GM21390 (cell line): Measurements from ENCODE around the gene LPAR2.
A peak's percentile ranks its signal among the peaks of the same experiment; 100 is the strongest.
"Not testable (repeated sequence)": the region's sequence is repeated elsewhere in the genome, so short reads cannot be mapped to it uniquely, and the experiment has no call there.

Experiments
- ATAC-seq: cut with Tn5 transposase; IDR thresholded peaks from one replicate; pipeline ENCODE4 v1.9.1; 2021; ENCODE audit not compliant: unreplicated experiment

The LPAR2 gene

DNA sequence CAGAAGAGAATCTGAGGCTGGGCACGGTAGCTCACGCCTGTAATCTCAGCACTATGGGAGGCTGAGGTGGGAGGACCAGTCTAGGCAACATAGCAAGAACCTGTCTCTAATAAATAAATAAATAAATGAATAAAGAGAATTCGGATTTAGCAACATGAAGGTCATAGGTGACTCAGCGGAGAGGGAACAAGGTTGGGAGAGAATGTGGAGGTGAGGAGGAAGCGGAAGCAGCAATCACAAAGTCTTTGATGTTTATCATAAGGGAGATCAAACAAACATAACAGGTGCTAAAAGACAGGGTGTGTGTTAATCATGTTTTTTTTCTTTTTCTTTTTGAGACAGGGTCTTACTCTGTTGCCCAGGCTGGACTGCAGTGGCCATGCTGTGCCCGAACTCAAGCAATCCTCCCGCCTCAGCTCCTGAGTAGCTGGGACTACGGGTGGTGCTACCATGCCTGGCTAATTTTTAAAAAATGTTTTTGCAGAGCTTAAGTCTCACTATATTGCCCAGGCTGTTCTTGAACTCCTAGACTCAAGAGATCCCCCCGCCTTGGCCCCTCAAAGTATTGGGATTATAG, 25.8 kb downstream of the LPAR2 start:
- ATAC-seq = no peak

GRCh38 chr19:19600793-19601330, 27.2 kb downstream of the LPAR2 start:
- no peak for ATAC-seq

DNA sequence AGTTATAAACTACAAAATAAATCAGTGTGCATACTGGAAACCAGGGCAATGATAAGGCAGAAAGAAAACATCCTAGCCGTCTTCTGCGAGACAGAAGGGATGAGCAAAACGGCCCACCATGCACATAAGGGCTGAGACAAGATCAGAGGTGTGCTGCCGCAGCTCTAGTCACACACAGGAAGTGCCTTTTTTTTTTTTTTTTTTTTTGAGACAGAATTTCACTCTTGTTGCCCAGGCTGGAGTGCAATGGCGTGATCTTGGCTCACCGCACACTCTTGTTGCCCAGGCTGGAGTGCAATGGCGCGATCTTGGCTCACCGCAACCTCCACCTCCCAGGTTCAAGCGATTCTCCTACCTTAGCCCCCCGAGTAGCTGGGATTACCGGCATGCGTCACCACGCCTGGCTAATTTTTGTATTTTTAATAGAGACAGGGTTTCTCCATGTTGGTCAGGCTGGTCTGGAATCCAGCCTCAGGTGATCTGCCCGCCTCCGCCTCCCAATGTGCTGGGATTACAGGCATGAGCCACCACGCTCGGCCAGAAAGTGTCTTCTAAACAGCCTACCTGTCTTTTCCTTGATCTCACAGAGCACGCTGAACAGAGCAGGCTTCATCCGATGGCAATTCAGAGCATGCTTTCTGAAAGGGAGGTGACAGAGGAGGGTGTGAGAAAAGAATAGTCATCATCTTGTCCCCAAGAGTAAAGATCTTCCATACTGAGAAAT, 29.1 kb downstream of the LPAR2 start:
- ATAC-seq = not testable (repeated sequence)

DNA sequence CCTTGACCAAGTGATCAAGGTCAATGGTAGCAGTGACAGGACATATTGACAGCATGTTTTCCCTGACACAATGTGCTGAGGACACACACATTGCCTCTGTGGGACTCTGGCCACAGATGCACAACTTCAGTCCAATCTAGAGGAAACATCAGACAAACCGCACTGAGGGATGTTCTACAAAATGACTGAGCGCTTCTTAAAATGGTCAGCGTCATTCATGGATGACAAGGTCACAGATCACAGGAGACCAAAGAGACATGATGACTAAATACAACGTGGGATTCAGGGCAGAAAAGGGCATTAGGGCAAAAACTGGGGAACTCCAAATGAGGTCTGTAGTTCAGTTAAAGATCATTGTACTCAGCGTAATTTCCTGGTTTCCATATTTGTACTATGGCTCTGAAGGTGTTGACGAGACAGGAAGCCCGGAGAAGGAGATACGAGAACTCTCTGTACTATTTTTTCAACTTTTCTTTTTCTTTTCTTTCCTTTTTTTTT, 30.2 kb downstream of the LPAR2 start:
- peak; percentile 62 for ATAC-seq

- no peak for ATAC-seq
Observed at GRCh38 chr19:19595171-19595701, 32.8 kb downstream of the LPAR2 start.

DNA sequence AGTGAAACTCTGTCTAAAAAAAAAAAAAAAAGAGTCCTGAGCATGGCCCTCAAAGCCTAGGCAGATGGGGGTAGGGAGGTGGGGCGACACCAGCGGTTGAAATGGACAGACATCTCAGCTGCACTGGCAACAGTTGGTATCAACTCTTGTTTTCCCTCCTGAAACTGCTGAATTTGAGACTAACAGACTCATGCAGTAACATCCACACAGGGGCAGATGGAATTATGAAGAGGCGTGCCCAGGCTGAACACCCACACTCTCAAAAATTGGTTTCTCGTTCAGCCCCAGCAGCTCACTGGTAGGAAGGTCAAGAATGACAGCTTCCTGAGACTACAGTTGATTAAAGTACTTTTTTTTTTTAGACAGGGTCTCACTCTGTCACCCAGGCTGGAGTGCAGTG, 33.6 kb downstream of the LPAR2 start:
- no peak for ATAC-seq

DNA sequence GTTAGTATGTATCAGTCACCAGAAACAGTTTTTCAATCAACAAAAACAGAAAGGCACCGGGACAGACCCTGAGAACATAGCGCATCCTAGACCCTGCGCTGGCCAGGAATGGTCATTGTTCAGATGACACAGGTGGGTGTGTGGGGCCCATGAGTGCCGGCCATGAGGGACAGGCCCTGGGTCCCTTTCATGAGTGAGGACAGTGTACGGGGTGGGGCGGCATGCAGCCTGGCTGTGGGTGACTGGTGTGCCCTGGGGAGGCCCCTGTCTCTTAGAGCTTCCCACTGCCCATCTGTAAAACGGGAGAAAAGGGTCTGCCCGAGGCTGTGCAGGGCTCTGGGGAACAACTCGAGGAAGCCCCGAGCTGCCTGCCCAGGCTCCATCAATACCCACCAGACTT, 35.3 kb downstream of the LPAR2 start:
- ATAC-seq = no peak

GRCh38 chr19:19591133-19591825, 36.7 kb downstream of the LPAR2 start:
- ATAC-seq = no peak

DNA sequence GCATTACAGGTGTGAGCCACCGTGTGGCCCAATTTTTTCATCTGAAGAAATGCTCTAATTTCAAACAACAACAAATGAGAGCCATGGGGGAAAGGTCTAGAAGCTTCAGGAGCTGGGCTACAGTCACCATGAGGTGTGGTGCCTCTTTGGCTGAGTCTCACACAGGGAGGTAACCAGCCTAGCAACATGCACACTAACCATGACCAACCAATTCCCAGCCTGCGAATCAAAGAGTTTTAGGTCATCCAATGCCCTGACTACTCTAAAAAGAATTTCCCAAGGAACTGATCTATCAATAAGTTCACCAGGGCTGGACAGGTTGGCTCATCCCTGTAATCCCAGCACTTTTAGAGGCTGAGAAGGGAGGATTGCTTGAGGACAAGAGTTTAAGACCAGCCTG, 39.5 kb downstream of the LPAR2 start:
- no peak for ATAC-seq

DNA sequence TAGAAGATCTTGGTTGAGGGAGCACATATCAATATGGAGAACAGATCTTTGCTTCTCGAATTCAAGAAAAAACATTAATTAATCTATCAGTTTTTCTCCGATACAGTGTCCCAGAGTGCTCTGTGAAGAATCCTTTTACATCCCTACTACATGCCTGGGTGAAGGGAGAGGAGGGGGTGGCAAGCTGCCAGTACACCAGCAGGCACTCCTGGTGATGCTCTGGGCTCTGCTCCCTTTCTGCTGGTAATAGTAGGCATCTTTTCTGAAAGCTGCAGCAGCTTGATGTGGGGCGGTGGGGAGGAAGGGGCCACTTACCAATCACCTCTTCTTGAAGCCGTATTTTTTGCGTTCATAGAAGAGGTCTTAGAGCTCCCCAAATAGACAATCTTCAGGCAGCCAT, 40.2 kb downstream of the LPAR2 start:
- no peak for ATAC-seq

DNA sequence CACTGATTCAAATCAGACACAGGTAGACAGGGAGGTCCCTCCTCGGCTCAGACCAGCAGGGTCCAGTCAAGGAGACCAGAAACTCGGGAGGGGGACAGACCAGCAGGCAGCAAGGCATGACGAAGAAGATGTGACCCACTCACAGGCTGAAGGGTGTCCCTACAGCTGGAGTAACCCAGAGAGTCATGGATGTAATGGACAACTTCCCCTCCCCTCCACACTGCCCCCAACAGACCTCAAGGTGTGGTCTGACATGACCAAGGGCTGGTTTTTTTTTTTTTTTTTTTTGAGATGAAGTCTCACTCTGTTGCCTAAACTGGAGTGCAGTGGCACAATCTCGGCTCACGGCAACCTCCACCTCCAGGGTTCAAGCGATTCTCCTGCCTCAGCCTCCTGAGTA, 43.7 kb downstream of the LPAR2 start:
- ATAC-seq = no peak

DNA sequence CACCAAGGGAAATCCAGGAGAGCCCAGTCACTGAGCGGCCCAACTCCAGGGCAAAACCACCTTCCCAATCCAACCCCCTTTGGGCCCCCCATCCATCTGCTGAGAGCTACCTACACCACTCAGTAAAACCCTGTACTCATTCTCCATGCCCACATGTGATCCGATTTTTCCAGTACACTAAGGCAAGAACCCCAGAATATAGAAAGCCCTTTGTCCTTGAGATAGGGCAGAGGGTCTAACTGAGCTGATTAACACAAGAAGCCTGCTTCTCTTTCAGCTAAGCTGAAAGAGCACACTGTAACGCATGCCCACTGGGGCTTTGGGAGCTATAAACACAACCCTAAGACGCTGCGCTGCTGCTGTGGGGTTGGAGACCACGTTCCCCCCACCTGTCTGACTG, 45.5 kb downstream of the LPAR2 start:
- ATAC-seq = no peak

- no peak for ATAC-seq
Observed at GRCh38 chr19:19581391-19581790, 46.6 kb downstream of the LPAR2 start.

- no peak for ATAC-seq
Observed at GRCh38 chr19:19580418-19580817, 47.6 kb downstream of the LPAR2 start.

GRCh38 chr19:19579533-19580361, 48.3 kb downstream of the LPAR2 start:
- no peak for ATAC-seq

GRCh38 chr19:19578252-19578651, 49.8 kb downstream of the LPAR2 start:
- no peak for ATAC-seq

DNA sequence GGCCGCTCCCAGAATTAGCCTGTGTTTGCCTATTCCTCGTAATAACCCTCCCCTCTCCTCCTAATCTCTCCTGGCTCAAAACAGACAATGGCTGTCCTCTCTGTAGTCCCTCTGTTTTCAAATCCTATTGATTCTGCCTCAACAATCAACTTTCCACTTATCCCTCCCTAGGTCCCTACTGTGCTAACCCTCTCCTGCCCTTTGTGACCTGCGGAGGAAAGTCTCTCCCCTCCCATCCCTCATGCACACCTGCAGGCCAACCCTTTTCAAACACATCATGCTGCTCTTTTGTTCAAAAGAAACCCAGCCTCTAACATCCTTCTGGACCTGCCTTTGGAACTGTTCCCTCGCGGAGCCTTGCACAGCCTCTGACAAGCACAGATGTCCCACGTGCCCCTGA, 52.6 kb downstream of the LPAR2 start:
- ATAC-seq = no peak
